ENCODE measurements around the gene SPATA2L.

The SPATA2L gene, protein sequence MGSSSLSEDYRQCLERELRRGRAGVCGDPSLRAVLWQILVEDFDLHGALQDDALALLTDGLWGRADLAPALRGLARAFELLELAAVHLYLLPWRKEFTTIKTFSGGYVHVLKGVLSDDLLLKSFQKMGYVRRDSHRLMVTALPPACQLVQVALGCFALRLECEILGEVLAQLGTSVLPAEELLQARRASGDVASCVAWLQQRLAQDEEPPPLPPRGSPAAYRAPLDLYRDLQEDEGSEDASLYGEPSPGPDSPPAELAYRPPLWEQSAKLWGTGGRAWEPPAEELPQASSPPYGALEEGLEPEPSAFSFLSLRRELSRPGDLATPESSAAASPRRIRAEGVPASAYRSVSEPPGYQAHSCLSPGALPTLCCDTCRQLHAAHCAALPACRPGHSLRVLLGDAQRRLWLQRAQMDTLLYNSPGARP

GRCh38 chr16:89701425-89702406 is at the start of gene SPATA2L:
Gene SPATA2L (minus strand): TSS chr16:89701705. CDS start chr16:89701232, 473 bp downstream.
- peak; percentile 98 for DNase-seq

DNA sequence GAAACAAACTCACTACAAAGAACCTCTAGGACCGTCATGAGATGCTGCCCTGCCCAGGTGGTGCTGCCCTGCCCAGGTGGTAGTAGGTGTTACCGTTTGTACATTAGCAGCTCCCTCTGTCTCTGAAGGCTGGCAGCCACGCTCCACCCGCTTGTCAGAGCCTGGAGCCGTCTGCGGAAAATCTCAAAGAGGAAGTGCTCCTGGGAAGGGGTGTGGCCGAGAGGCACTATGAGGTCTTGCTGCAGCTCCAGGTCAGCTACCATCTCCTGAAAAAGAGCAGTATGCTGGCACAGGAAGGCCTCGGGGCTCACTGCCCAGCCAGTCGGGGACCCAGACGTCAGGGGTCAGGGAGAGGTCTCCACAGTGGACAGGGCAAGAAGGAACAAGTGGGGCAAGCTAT is 48.1 kb upstream of the SPATA2L start:
- DNase-seq, result peak; percentile 63

DNA sequence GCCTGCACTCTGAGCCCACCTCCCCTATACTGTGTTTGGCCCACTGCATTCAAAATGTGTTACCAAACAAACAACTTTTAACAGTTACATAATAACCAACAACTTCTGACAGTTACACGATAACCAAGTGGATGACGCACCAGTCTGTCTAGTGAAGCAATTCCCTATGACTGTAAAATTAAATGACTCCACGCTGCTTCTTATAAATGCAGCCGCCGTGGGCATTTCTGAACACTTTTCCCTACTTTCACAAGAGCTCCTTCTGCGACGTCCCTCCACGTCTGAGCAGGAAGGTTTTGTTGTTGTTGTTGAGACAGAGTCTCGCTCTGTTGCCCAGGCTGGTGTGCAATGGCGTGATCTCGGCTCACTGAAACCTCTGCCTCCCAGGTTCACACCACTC is 47.4 kb upstream of the SPATA2L start:
- DNase-seq, result no peak

DNA sequence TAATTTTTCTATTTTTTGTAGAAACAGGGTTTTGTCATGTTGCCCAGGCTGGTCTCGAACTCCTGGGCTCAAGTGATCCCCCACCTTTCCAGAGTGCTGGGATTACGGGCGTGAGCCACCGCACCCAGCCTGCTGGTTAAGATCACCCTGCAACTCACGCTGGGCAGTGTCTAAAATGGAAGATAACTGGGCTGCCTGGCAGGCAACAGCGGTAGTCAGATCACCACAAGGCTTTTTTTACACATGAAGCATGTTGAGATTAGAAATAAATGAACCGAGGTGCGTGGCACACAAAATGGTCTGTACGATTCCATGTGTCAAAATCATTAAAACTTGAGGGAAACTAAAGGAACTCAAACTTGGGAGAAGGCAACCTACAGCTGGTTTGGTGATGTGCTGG is 46.6 kb upstream of the SPATA2L start:
- peak; percentile 70 for DNase-seq

GRCh38 chr16:89746043-89746442 is 44.5 kb upstream of the SPATA2L start:
- no peak for DNase-seq

DNA sequence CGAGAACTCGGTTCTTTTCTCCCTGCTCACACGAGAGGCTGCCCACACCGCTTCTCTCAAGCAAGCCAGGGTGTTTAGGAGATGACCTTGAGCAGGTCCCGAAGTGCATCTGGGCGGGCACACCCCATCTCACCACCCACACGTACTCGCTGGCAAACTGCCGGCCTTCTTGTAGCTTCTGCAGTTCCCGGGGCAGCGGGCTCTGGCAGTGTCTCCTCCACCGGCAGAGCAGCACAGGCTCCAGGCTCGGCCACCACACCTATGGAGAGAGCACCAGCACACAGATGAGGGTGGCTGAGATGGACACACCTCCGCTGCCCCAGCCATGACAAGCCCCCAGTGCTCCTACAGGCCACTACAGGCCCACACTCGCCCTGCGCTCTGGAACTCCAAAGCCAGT is 43.3 kb upstream of the SPATA2L start:
- no peak for DNase-seq

DNA sequence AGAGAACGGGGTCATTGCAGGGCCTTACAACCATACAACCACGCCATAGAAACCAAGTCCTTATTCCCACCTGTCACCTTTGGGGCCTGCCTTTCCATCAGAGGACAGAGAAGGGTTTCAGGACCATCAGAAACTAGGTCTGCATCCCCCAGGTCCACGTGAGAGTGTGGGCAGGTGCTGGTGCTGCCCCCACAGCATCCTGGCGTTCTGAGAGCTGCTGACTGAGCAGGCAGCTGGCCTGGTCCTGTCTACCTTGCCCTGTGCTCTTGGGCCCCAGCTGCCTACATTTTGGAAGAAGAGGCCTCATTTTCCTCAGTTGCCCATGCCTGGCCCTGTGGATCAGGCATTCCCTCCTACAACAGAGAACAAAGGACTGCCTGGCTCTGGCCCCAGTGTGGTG is 41.4 kb upstream of the SPATA2L start:
- DNase-seq, result no peak

GRCh38 chr16:89741342-89742014 is 40.0 kb upstream of the SPATA2L start:
- DNase-seq, result no peak

GRCh38 chr16:89739383-89739782 is 37.9 kb upstream of the SPATA2L start:
- no peak for DNase-seq

DNA sequence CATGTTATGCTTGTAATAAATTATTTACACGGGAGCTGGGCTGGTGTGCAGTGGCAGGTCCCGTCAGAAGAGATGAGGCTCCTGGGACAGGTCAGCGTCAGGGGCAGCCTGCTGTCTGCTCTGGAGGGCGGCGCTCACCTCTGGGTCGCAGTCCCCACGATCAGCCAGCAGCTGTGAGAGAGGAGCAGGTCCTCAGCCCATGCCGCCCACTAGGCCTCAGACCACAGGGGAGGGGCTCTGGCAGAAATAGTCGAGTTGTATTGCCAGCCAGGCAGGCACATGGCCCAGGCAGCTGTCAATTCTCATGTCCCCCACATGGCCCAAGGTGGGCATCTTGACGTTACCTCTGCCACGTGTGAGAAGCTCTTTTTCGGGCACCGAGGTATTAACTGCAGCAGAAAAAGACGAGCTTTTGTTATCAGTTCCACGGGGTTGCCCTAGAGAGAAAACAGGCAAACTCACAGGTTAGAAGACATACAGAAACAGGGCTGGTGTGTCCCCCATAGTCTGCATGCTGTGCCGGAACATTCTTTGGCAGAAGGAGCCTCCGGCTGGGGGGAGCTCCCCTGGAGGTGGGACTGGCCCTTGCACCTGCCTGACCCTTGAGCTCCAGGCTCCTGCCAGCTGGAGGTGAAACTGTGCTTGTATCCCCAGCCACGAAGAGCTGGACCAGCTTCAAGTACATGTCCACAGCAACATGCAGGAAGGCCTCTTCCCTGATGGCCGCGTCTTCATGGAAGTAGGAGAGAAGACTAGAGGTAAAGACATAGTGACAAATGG is 37.2 kb upstream of the SPATA2L start:
- DNase-seq, result no peak

DNA sequence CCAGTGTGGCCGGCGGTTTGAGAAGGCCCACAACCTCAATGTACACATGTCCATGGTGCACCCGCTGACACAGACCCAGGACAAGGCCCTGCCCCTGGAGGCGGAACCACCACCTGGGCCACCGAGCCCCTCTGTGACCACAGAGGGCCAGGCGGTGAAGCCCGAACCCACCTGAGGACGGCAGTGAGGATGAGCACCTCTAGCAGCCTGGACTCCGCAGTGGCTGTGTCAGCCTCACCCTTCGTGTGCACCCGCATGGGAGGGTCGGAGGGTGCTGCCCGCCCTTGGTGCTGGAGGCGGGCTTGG is 36.5 kb upstream of the SPATA2L start:
- no peak for DNase-seq

GRCh38 chr16:89737341-89738071 is 36.0 kb upstream of the SPATA2L start:
- DNase-seq, result peak; percentile 37

GRCh38 chr16:89736554-89736953 is 35.0 kb upstream of the SPATA2L start:
- no peak for DNase-seq

DNA sequence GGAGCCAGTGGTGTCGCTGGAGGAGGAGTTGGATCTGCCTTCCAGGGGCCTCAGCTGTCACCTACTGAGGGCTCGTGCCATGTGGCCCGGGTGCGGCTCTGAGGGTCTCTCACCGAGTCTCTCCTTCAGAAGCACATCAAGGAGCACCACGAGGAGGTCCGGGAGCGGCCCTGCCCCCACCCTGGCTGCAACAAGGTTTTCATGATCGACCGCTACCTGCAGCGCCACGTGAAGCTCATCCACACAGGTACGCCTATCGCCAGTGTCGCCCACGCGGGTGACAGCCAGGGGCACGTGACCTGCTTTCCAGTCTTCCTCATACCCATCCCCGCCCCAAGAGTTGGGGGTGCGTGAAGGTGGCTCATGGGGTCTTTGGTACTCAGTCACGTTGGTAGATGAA is 32.3 kb upstream of the SPATA2L start:
- DNase-seq, result no peak

GRCh38 chr16:89733322-89733721 is 31.8 kb upstream of the SPATA2L start:
- no peak for DNase-seq

- DNase-seq, result no peak
Observed at GRCh38 chr16:89732918-89733242, 31.4 kb upstream of the SPATA2L start.

DNA sequence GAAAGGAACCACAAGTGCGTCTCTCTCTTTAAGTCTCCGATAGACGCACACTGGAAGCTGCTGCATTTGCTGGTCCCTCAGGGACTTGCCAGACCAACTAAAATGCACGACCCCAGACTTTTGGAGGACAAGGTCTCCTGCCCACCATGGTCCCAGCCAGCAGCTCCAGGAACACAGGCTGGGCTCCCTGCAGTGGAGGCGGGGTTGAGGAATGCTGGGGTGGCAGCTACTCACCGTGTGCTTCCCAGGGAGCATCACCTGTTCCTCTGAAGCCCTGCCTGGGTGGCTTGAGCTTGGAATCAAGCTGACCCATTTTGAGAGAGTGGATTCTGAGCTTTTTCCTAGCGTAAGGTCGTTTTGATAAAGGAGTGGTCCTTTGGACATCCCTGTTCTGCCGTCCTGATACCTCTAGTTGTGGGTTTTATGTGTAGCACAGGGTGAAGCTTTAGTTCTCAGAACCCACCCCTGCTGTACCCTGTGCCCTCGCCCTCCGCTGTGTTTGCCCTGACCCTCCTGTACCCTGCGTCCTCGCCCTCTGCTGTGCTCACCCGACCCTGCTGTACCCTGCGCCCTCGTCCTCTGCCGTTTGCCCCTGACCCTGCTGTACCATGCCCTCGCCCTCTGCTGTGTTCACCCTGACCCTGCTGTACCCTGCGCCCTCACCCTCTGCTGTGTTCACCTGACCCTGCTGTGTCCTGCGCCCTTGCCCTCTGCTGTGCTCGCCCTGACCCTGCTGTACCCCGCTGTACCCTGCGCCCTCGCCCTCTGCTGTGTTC is 30.8 kb upstream of the SPATA2L start:
- no peak for DNase-seq

GRCh38 chr16:89730610-89731234 is 29.2 kb upstream of the SPATA2L start:
- no peak for DNase-seq

DNA sequence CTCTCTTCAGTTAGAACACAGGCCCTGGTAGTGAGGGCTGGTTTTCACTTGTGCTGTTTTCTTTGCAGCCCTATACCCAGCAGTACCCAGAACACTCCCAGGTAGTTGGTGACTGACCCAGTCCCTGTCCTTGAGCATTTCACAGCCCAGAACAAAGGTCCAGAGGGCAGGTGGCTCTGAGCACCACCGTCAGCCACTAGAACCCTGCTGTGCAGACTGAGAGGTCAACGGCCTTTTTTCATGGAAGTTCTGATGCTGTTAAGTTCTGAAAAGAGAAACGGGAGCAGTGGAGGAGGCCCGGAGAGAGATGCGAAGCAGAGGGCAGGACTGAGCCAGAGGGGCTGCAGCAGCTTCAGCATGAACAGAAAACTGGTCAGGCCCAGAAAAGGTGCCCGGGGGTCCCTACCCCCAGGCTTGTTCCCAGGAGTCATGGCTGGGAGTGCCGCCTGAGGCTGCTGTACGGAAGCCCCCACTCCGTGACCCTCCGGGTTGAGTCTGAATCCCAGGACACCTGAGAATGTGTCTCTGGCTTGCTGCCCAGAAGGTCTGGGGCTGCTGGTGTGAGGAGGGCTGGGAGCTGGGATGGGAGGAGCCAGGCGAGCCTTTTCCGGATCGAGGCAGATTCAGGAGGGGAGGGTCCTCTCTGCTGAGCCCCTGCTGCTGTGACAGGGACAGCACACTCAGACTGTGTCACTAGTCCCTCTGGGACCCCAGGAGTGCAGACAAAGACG is 28.5 kb upstream of the SPATA2L start:
- DNase-seq, result no peak

GRCh38 chr16:89729293-89729692 is 27.8 kb upstream of the SPATA2L start:
- no peak for DNase-seq
